Hippocampal formation (tissue), 2 donors: ENCODE data around the gene HPS3.
A peak's percentile ranks its signal among the peaks of the same experiment; 100 is the strongest.

ENCODE experiments used
- DNase-seq, 2 donors: peaks; one replicate each; lab custom pipeline; 2025; lab: John Stamatoyannopoulos, UW

The HPS3 gene

DNA sequence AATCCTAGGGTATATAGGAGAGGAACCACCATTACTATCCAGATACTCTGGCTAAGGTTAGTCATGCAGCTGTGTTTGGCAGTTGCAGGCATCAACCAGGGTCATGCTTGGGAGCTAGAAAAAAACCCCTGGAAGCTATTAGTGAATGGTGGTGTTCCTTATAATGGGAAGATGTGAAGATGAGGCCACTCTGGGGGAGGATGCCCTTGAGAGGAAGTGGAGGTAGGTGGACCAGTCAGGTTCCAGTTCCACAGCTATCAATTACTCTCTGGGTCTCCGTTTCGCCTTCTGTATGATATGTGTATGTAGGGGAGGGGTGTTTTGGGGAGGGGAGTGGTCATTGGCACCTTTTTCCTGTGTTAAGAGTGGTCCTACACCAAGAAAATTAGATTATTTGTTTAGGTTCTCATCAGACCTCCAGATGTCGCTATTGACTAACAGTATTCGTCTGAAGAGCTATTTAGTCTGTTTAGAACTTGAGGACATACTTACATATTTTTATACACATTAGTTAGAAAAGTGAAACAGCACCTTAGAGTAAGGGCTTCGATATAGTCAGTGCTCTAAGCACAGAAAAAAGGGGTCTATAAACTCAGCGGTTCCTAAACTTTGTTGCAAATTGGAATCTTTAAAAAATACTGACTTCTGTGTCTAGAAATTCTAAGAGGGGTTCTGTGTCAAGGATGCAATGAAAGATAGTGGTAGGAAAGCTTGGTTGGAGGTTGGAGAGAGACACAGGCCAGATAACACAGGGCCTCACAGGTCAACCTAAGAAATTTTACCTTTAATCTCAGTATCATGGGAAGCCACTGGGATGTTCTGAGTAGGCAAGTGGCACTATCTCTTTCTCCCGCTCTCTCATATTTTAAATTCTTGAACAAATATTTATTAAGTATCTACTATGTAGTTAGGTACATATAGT is 9.1 kb upstream of the HPS3 start:
- peak in 1 of 2 donors; percentile 72 for DNase-seq

DNA sequence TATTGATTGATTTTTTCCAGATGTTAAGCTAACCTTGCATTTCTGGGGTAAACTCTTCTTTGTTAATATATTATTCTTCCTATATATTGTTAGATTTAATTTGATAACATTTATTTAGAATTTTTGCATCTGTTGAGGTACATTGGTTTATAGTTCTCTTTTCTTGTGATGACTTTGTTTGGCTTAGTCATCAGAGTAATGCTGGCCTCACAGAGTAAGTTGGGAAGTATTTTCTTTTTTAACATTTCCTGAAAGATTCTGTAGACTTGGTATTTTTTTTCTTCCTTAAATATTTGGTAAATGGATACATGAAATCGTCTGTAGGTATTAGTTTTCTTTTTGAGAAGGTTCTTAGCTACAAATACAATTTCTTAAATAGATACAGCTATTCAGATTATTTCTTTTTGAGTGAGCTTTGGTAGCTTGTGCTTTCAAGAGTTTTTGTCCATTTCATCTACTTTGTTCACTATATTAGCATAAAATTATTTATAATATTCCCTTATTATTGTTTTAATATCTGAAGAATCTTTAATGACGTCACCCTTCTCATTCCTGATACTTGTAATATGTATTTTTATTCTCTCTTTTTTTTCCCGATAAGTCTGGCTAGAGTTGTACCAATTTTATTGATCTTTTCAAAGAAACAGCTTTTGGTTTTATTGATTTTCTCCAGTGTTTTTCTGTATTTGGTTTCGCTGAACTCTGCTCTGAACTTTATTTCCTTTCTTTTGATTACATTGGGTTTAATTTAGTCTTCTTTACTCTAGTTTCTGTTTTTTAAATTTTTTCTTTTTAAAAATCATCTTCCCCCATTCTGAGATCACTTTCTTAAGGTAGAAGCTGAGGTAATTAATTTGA is 6.5 kb upstream of the HPS3 start:
- no peak for DNase-seq

DNA sequence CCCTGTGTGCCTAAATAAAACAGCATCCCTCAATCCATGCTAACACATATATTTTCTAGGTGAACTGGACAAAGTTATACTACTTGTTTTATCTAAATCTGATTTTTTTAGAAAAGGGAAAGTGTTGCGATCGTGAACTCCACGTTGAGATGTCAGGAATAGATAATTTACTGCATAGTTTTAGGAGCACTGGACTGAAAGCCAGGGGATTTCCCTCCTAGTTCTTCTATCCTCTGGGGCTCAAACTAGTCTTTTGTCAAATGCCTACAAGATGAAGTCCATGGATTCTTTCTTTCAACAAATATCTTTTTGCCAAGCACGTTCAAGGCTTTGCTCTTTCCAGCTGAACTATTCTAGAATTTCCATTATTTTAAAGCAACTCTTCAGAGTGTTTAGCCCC is 617 bp upstream of the HPS3 start:
- no peak for DNase-seq

DNA sequence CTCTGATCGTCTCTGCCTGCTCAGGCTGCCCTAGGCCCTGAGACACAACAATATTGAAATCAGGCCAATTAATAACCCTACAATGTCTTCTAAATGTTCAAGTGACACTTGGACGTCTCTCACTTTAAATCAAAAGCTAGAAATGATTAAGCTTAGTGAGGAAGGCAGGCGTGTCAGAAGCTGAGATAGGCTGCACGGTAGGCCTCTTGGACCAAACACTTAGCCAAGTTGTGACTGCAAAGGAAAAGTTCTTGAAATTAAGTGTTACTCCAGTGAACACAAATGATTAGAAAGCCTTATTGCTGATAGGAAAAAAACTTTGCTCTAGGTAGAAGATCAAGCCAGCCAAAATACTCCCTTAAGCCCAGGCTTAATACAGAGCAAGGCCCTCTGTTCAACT is 2.2 kb downstream of the HPS3 start:
- DNase-seq: no peak

DNA sequence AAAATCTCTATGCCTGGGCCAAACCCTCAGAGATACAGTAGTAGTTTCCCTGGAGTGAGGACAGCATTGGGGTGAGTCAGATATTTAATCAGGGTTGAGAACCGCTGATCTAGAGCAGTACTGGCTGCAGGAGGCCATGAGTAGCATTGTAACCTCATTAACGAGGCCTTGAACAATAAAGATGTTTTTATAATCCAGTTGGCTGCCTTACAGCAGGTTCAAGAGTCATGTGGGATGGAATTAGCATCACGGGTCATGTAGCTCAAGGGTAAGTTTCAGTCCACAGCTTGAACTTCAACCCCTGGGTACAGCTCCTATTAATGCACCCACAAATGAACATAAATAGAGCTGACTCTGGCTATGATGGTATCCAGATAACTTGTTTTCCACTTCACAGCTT is 5.1 kb downstream of the HPS3 start:
- DNase-seq: no peak

DNA sequence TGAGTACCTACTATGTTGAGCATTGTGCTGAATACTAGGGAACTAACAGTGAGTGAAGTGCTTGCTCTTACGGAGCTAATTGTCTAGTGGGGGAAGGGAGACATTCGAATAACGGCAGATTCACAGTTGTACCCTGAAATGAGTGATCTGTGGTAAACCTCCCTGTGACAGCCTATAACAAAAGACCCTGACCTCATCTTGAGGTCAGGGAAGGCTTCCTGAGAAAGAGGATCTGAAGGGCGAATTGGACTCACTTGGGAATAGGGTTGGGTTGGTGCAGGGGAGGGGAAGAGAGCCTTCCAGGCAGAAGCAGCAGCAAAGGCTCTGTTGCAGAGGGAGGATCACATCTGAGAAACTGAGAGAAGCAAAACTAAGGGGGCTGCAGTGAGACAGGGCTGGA is 13.2 kb downstream of the HPS3 start:
- no peak for DNase-seq

DNA sequence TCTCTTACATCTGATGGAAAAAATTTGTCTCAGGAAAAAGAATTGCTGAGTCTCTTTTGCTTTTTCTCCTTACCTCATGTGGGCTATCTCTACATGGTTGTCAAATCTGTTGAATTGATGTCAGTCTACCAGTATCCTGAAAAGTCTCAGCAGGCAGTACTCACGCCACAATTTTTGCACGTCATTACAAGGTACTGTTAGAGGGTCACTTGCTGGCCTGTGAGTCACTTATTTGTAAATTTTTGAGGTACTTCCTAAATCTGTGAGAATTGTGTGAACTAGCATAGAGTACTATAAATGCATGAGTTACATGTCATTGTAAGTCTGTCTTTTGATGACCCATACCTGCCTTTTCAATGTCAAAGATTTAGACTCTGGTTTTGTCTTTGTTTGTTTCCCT is 15.9 kb downstream of the HPS3 start:
- no peak for DNase-seq

DNA sequence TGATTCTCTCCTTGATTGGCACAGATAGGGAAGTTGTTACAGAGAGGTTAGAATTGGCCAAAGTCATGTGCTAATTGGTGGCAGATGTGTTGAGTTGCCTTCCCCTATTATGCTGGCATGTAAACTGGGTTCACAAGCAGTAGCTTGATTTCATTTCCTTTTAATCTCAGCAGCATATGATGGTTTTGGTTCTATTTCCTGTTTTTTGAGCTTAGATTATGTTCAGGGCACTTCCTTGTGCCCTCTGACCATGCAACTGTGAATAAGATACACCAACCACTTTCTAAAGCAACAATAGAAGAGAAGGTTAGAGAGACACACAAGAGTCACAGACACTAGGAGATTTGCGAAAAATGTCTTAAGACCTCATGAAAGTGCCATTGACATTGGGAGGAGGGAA is 16.5 kb downstream of the HPS3 start:
- DNase-seq: no peak

DNA sequence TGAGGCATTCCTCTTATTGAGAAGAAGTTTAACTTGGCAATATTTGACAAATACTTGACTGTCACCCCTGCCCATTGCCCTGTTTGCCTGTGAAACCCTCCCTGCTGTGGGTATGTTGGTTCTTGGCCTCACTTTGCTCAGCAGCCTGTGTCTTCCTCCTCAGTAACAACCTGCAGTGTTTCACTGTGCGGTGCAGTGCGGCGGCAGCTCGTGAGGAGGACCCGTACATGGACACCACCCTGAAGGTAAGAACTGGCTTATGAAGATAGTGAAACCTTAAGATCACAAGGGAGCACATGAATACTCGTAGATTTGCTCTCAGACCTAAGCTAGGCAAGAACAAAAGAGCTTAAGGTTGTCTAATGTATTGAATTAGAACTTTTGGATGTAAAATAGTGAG is 21.0 kb downstream of the HPS3 start:
- no peak for DNase-seq

DNA sequence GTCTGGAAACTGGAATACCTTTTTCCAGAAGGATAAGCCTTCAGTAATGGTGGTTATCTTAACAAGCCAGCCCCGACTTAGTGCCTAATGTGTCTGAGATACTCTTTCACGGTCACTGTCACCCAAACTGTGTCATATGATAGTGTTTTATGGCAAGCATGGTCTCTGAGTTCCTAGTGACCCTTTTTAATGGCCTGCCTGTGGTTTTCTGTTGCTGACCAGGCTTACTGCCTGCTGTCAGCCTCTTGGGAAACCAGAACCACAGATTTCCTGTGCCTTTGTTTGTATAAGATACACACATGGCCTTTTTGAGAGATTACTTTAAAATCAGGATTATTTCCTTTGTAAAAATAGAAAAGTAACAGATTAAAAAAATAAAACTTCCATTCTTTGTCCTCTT is 22.4 kb downstream of the HPS3 start:
- DNase-seq: no peak

DNA sequence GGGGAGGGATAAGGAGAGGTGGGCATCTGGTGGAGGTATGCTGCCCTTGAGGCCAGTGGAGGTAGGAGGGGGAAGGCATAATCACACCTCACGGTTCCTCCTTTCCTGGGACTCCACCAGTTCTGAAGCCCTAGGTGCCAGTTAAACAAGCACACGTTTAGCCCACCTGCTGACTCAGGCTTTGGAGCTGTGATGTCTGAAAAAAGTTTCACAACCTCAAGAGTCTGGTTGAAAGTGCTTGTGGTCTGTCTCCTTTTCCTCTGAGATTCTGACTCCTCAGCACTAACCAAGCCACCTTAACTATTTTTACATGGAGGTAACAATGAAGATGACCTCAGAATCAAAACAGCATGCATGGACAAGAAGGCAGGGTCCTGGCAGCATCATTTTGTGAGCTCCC is 23.0 kb downstream of the HPS3 start:
- DNase-seq: no peak

DNA sequence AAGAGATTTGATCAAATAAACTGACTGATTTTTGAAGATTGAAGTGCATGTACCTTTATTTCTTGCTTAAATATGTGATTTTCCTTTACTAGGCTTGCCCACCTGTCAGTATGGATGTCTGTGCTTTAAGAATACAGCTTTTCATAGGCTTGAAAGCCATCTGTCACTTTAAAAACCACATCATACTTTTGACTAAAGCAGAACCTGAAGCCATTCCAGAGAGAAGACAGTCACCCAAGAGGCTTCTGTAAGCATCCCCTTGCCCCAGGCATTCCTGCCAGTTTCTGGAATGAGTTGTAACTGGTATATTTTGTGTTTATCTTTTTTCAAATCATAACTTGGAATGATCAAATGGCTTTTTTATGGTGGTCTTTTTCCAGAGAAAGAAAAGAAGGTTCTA is 24.0 kb downstream of the HPS3 start:
- no peak for DNase-seq

DNA sequence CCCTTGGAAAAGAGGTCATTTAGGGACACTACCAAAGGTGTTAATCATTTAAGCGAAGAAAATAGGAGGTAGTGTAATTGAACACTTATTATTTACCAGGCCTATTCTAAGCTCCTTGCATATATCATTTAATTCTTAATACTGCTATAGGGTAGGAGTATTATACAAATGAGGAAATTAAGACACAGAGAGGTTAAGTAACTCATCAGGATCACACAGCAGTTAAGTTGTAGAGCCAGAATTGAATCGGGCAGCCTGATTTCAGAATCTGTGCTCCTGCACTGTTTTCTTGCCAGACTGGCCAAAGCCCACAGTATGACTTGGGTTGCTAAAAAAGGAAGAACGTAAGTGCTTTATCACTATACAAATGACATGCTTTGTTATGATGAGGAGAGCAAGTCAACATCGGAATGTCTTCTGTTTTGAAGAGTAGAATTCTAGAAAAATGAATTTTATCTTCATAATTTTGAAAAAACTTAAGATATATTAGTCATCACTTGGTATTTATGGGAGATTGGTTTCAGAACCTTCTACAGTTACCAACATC is 31.4 kb downstream of the HPS3 start:
- DNase-seq: no peak

DNA sequence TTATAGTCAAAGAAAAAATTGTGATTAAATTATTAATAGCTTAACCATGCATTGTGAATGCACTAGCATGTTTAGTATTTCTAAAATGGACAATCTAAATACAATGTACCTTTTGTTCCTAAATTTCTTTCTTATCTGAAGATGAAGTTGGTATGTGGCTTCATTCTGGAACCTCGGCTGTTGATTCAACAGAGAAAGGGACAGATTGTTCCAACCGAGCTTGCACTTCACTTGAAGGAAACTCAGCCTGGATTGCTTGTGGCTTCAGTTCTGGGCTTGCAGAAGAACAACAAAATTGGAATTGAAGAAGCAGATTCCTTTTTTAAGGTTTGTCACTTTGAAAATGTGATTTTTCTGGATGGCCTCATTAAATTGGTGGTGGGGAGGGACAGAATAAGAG is 32.6 kb downstream of the HPS3 start:
- DNase-seq: no peak

DNA sequence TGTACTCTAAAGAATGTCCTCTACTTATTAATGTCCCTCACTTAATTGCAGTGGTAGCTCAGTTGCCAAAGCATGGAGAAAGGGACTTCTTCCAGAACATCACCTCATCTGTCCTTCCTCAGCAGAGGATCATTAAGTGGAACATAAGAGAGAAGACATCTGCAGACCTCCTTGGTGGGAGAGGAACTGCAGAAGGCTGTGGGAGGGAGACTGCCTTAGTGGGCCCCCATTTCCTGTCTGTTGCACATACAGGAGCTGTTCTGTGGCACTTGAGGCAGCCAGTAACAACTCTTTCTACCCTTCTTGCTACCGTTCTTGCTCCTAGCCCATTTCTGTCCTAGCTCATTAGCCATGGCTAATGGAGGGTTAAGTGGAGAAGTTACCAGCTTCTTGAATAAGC is 33.6 kb downstream of the HPS3 start:
- DNase-seq: no peak

DNA sequence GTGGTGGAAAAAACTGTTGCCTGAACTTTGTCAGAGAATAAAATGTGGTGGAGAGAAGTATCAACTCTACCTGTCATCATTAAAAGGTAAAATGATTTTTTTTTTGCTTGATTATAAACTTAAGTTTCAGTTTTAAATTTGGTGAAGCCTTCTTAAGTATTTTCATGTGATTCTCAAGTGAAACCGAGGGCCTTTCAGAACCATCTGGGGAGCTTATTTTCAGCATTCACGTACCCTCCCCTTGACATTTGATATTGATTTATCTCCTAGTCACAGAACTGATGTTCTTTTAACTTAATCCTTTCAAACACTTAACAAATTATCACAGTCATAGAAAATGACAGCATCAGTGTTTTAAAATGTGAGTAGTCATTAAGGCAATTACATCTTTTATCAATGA is 38.5 kb downstream of the HPS3 start:
- DNase-seq: no peak

DNA sequence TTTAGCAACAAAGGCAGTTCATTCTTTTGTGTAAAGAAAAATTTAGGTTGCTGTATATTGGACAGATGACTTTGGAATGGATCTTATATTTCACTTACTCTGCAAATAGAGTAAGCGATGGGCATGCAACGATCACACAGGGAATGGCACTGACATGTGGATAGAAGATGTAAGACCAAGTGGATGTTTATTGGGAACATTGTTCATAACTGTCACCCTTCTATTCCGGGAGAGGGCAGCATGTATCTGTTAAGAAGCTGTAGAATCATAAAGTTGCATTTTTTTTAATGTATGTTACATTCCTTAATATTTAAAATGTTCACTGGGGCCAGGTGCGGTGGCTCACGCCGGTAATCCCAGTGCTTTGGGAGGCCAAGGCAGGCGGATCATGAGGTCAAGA is 41.2 kb downstream of the HPS3 start:
- DNase-seq: no peak

DNA sequence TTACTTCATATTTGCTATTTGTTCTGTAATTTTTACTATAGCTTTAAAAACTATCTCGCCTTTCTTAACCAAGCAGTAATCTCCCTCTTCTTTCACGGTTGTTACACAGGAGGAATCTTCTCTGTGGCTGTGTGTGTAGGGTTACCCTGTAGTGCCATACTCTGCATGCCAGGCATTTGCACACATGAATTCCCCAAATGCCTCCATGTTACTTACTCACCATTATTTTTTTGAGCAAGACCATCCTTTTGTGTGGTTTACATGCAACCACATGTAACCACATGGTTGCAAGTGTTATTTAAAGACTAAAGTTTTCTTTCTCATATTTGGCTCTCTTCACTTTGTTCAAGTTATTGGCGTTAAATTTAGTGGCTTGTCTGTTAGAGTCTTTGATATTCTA is 45.5 kb downstream of the HPS3 start:
- DNase-seq: no peak

DNA sequence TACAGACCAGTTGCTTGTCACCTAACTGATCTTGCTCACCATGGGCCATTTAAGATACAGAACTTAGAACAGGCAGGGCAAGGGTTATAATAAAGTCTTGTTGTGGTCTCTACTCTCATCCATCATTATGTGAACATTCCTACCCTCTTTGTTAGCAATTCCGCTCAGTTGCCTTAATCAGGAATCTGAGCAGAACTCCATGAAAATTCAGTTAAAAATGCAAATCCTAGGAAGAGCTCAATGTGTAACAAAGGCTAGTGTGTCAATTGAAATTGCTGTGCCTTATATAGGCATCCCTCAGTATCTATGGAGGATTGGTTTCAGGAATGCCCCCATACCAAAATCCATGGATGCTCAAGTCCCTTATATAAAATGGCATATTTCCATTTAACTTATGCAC is 47.7 kb downstream of the HPS3 start:
- no peak for DNase-seq

DNA sequence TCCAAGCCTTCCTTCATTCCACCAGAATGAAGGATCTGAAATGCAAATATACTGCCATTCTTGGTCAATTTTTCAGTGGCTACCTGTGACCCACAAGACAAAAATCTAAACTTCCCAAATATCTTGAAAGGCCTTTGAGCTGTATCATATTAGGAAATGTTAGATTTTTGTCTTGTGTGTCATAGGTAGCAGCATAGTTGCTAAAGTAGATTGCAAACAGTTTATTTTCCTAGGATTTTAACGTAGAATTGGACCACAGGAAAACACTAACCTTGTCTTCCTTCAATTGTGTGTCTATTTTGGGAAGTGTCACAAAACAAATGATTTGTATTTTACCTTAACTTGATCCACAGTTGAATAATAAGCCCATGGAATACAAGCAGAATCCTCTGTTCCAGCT is 49.8 kb downstream of the HPS3 start:
- DNase-seq: no peak

DNA sequence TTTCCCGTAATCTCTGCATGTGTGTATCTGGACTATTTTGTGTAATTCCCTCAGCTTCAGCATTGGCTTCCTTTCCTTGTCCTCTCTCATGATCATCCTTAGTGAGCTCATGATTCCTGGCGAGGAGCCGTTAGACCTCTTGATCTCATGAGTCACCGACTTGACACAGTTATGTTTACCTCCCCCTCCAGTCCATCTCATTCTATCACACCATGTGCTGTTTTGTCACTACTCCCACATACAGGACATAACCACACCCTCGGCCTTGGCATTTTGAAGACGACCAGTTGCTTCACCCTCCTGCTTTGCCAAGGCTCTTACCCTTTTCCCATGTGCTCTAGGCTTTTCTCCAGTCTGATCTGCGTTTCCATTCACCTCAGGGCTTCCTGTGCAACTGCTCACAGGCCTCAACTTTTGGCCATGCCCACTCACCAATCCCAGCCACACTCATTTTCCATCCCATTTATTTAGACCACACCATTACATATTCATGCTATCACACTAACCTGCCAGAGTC is 50.7 kb downstream of the HPS3 start:
- no peak for DNase-seq

DNA sequence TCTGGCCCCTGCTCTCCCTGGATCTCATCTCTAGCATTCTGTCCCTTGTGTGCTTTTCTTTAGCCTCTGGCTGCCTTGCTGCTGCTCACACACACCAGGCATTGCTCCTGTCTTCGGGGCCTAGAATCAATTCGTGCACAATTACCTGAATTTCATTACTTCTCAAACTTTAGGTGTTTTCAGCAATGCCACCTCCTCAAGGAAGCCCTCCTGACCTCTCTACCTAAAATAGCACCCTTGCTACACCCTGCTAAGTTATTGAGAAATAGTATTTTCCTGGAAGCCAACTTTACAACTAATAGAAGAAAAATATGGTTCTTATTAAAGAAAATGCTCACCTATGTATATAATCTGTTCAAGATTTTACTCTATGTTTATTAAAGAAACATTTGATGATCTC is 51.7 kb downstream of the HPS3 start:
- DNase-seq: no peak

DNA sequence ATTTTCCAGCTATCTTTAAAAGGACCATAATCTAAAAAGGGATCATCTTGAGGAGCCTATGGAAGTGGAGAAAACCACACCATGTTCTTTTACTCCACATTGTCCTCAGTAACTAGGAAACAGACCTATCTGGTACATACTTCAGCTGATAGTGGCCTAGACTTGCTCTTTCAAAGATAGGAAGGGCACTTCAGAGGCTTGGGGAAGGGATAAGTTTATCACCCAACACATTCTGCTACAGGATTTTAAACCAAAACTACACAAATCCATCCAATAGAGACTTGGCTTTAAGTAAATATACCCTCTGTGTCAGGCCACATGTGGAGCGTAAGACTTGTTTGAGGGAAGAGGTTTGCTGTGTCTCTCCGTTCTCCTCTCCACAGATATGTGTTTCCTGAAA is 56.8 kb downstream of the HPS3 start:
- no peak for DNase-seq
